GM08714 (cell line): ENCODE measurements around the gene CIT.

ENCODE experiments used
- H3K4me3 ChIP-seq: fragments of 200-500 bp; sonication (Bioruptor generic); 2 replicates; pipeline ENCODE4 v1.5.1; 2014; ENCODE audit warnings: mild to moderate bottlenecking, low read length, inconsistent platforms
- ZNF274 ChIP-seq: IDR thresholded peaks from 2 replicates; pipeline ENCODE4 v1.6.1; 2012; ENCODE audit warnings: mild to moderate bottlenecking, low read depth, low read length

Gene CIT

GRCh38 chr12:119749666-119750065 lies 127.5 kb downstream of the CIT start:
- no peak for TF ChIP-seq ZNF274
- H3K4me3 ChIP-seq: no peak overlapping the region

- no peak for TF ChIP-seq ZNF274
- no peak overlapping the region for H3K4me3 ChIP-seq
These were observed 128.6 kb downstream of the CIT start for GRCh38 chr12:119748497-119748896.

GRCh38 chr12:119746169-119746568 lies 131.0 kb downstream of the CIT start:
- TF ChIP-seq ZNF274: no peak
- H3K4me3 ChIP-seq: no peak overlapping the region

GRCh38 chr12:119744900-119745606 lies 132.1 kb downstream of the CIT start:
- no peak overlapping the region for H3K4me3 ChIP-seq
- no peak for TF ChIP-seq ZNF274

GRCh38 chr12:119742700-119743099 lies 134.4 kb downstream of the CIT start:
- no peak for TF ChIP-seq ZNF274
- H3K4me3 ChIP-seq: no peak overlapping the region

- H3K4me3 ChIP-seq: no peak overlapping the region
- no peak for TF ChIP-seq ZNF274
These were observed 136.3 kb downstream of the CIT start for GRCh38 chr12:119740830-119741229.

GRCh38 chr12:119735079-119735478 lies 142.0 kb downstream of the CIT start:
- TF ChIP-seq ZNF274: no peak
- H3K4me3 ChIP-seq: no peak overlapping the region

GRCh38 chr12:119730381-119730780 lies 146.7 kb downstream of the CIT start:
- no peak overlapping the region for H3K4me3 ChIP-seq
- TF ChIP-seq ZNF274: no peak

- no peak for TF ChIP-seq ZNF274
These were observed 147.2 kb downstream of the CIT start for GRCh38 chr12:119729871-119730270.

GRCh38 chr12:119728444-119728745 lies 148.7 kb downstream of the CIT start:
- no peak for TF ChIP-seq ZNF274
- no peak overlapping the region for H3K4me3 ChIP-seq

More at GRCh38 chr12:119729871-119730270, 147.2 kb downstream of the CIT start:
- no peak overlapping the region for H3K4me3 ChIP-seq

- H3K4me3 ChIP-seq: no peak overlapping the region
- TF ChIP-seq ZNF274: no peak
These were observed 149.3 kb downstream of the CIT start for GRCh38 chr12:119727600-119728443.

- no peak overlapping the region for H3K4me3 ChIP-seq
- TF ChIP-seq ZNF274: no peak
These were observed 151.6 kb downstream of the CIT start for GRCh38 chr12:119725523-119725922.

- TF ChIP-seq ZNF274: no peak
- H3K4me3 ChIP-seq: no peak overlapping the region
These were observed 155.8 kb downstream of the CIT start for GRCh38 chr12:119721306-119721705.

- no peak overlapping the region for H3K4me3 ChIP-seq
- no peak for TF ChIP-seq ZNF274
These were observed 156.8 kb downstream of the CIT start for GRCh38 chr12:119720349-119720748.

GRCh38 chr12:119718141-119718540 lies 159.0 kb downstream of the CIT start:
- no peak for TF ChIP-seq ZNF274
- H3K4me3 ChIP-seq: no peak overlapping the region
